DND-41 (cell line): ENCODE data around the gene TAPT1.

ENCODE experiments used
- ATAC-seq: fragments of 200-7000 bp; cut with Tn5 transposase; 3 replicates; pipeline ENCODE4 v1.9.1; 2021; ENCODE audit warnings: low read depth; ENCODE audit not compliant: insufficient read depth
- DNase-seq: peaks from one replicate; pipeline ENCODE4 v3.0.0-alpha.2; 2020
- H2AFZ ChIP-seq: 2 replicates; pipeline ENCODE4 v1.6.0; 2012; ENCODE audit warnings: low read depth, low read length
- H3K27ac ChIP-seq: 2 replicates; pipeline ENCODE4 v1.5.1; 2012; ENCODE audit warnings: low read length, inconsistent platforms
- H3K27me3 ChIP-seq: fragments of 200-600 bp; sonication (generic); 2 replicates; pipeline ENCODE4 v1.6.0; 2012; ENCODE audit warnings: low read length, mild to moderate bottlenecking, inconsistent platforms; ENCODE audit not compliant: insufficient read depth, poor library complexity
- H3K36me3 ChIP-seq: 2 replicates; pipeline ENCODE4 v1.5.1; 2012; ENCODE audit warnings: low read length, inconsistent platforms; ENCODE audit not compliant: insufficient read depth
- H3K4me1 ChIP-seq: 2 replicates; pipeline ENCODE4 v1.5.1; 2012; ENCODE audit warnings: mild to moderate bottlenecking, low read length; ENCODE audit not compliant: insufficient read depth
- H3K4me2 ChIP-seq: 2 replicates; pipeline ENCODE4 v1.6.0; 2012; ENCODE audit warnings: mild to moderate bottlenecking, moderate library complexity, low read length, inconsistent platforms; ENCODE audit not compliant: insufficient read depth
- H3K4me3 ChIP-seq, 2 experiments: fragments of 200-600 bp in 1 of 2; shearing (Covaris generic) in 1 of 2; 2 replicates each; pipeline ENCODE4 v1.5.1; 2012 to 2016; ENCODE audit warnings: inconsistent platforms in 2 of 2, low read length in 2 of 2, mild to moderate bottlenecking in 2 of 2, low read depth in 1 of 2, moderate library complexity in 1 of 2
- H3K79me2 ChIP-seq: 2 replicates; pipeline ENCODE4 v1.6.0; 2012; ENCODE audit warnings: low read length, inconsistent platforms; ENCODE audit not compliant: insufficient read depth
- H3K9ac ChIP-seq: 2 replicates; pipeline ENCODE4 v1.6.0; 2012; ENCODE audit warnings: low read depth, mild to moderate bottlenecking, inconsistent platforms, low read length, moderate library complexity
- H3K9me3 ChIP-seq: 2 replicates; pipeline ENCODE4 v1.5.1; 2012; ENCODE audit warnings: low read length, moderate library complexity, mild to moderate bottlenecking, inconsistent platforms; ENCODE audit not compliant: insufficient read depth, severe bottlenecking
- H4K20me1 ChIP-seq: 2 replicates; pipeline ENCODE4 v1.6.0; 2012; ENCODE audit warnings: low read length; ENCODE audit not compliant: insufficient read depth
- EZH2 ChIP-seq: IDR thresholded peaks from 3 replicates; pipeline ENCODE4 v1.6.1; 2012; ENCODE audit warnings: borderline replicate concordance, low read depth, mild to moderate bottlenecking, moderate library complexity, low read length, inconsistent platforms; ENCODE audit not compliant: severe bottlenecking
- TF ChIP-seq, protein P1 (sequence below): IDR thresholded peaks from 2 replicates; pipeline ENCODE4 v1.5.1; 2012; ENCODE audit warnings: borderline replicate concordance, low read length, moderate library complexity, mild to moderate bottlenecking; ENCODE audit not compliant: poor library complexity, severe bottlenecking; ENCODE audit errors: extremely low read depth

TAPT1 gene

DNA sequence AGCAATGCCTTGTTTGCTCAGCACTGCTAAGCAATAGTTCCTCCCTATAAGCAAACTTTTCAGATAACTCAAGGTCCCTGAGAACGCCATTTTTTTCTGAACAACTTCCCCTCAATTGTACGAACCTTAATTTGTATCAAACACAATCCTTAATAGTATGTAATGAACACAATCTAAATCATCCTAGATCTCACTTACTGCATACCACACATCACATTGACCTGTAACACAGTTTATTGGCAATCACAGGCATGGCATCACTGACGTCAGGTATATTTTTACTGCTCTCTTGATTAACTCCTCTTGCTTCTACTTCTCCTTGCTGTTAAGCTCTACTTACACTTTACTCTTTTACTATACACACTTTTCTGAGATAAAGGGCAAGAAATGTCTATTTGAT is 67.0 kb downstream of the TAPT1 start:
- Histone ChIP-seq H3K4me2 (no peak overlapping the region), H3K9ac (no peak overlapping the region), H3K4me3 (no peak overlapping the region), H3K27ac (no peak overlapping the region), H3K36me3 (peaks cover 24% of the 10 kb centered on the region; the same call in 1 of the 2 replicates), H4K20me1 (no peaks in the 10 kb centered on the region), H2AFZ (no peak overlapping the region), H3K79me2 (no peaks in the 10 kb centered on the region), H3K4me1 (no peaks in the 10 kb centered on the region), H3K9me3 (no peaks in the 10 kb centered on the region), H3K27me3 (no peaks in the 10 kb centered on the region)
- DNase-seq (no peak), ATAC-seq (no peak)
- TF ChIP-seq EZH2: no peak
- TF ChIP-seq, protein P1, sequence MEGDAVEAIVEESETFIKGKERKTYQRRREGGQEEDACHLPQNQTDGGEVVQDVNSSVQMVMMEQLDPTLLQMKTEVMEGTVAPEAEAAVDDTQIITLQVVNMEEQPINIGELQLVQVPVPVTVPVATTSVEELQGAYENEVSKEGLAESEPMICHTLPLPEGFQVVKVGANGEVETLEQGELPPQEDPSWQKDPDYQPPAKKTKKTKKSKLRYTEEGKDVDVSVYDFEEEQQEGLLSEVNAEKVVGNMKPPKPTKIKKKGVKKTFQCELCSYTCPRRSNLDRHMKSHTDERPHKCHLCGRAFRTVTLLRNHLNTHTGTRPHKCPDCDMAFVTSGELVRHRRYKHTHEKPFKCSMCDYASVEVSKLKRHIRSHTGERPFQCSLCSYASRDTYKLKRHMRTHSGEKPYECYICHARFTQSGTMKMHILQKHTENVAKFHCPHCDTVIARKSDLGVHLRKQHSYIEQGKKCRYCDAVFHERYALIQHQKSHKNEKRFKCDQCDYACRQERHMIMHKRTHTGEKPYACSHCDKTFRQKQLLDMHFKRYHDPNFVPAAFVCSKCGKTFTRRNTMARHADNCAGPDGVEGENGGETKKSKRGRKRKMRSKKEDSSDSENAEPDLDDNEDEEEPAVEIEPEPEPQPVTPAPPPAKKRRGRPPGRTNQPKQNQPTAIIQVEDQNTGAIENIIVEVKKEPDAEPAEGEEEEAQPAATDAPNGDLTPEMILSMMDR: no peak

DNA sequence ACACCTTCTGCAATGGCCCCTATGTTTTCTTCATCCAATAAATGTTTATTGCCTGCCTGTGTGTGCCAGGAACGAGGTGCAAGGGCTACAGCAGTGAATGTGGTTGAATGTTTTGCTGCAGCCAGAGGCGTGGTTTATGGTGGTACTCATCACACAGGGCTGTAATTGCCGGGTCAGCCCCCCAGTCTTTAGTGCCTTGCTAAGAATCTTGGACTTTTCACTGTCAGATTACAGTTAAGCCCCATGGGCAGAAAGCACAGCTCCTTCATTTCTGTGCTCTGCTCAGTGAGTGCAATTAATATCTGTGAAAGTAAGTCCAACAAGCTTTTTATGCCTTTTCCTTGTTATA is 67.8 kb downstream of the TAPT1 start:
- Histone ChIP-seq H3K9me3 (no peaks in the 10 kb centered on the region), H3K27ac (no peak overlapping the region), H3K4me2 (no peak overlapping the region), H2AFZ (no peak overlapping the region), H3K79me2 (no peaks in the 10 kb centered on the region), H3K4me1 (no peaks in the 10 kb centered on the region), H4K20me1 (no peaks in the 10 kb centered on the region), H3K27me3 (no peaks in the 10 kb centered on the region), H3K9ac (no peak overlapping the region), H3K36me3 (peaks cover 16% of the 10 kb centered on the region; the same call in 1 of the 2 replicates), H3K4me3 (no peak overlapping the region)
- TF ChIP-seq, protein P1: no peak
- TF ChIP-seq EZH2: no peak
- ATAC-seq: no peak
- no peak for DNase-seq

DNA sequence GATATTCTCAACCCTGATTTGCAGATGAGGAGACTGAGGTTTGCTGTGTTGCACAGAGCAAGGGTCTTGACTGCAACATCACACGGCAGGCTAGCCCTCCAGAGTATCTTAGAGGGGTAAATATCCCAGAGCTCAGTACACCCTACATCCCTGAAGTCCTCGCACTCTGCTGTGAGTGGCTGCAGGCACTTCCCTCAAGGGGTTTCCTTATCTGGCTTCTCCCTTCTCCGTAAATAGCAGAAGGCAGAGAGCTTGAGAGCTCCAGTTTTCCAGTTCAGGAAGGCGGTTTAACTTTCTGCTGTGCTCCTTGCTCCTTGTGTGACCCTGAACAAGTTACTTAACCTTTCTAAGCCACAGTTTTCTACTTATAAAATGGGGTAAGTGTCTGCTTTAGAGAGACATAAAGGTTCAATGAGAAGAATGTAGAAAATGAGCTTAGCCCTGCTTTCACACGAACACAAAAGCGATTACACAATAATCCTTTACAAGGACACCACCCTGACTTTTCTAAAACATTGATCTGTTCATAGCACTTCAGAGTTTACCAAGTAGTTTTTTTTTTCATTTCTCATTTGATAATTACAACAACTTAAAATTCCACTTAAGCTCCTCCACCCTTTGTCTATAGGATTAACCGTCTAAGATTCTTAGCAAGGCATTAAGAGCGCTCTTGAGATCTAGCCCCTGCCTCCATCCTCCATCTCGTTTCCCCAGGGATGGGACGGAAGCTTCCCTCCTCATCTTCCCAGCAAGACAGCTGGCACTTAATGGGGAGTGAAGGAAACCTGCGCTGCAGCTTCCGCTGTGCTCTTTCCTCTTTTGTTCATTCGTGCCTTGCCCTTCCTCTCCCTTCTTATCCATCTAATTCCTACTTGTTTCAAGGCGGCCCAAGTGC is 68.4 kb downstream of the TAPT1 start:
- ATAC-seq: 0 out of 3 replicates have a peak, but pooled peaks have one; percentile 22
- no peak for DNase-seq
- H4K20me1 ChIP-seq: no peaks in the 10 kb centered on the region
- TF ChIP-seq, protein P1: no peak
- TF ChIP-seq EZH2: no peak
- H3K79me2 ChIP-seq: no peaks in the 10 kb centered on the region
- H3K4me3 ChIP-seq: no peak overlapping the region
- H3K27me3 ChIP-seq: no peaks in the 10 kb centered on the region
- no peak overlapping the region for H3K9ac ChIP-seq
- peaks cover 10% of the 10 kb centered on the region; the same call in 1 of the 2 replicates for H3K36me3 ChIP-seq
- no peak overlapping the region for H3K4me2 ChIP-seq
- H3K4me1 ChIP-seq: no peaks in the 10 kb centered on the region
- no peak overlapping the region for H2AFZ ChIP-seq
- H3K9me3 ChIP-seq: no peaks in the 10 kb centered on the region
- no peak overlapping the region for H3K27ac ChIP-seq
